ENCODE measurements around the gene BMP7.

Gene BMP7

DNA sequence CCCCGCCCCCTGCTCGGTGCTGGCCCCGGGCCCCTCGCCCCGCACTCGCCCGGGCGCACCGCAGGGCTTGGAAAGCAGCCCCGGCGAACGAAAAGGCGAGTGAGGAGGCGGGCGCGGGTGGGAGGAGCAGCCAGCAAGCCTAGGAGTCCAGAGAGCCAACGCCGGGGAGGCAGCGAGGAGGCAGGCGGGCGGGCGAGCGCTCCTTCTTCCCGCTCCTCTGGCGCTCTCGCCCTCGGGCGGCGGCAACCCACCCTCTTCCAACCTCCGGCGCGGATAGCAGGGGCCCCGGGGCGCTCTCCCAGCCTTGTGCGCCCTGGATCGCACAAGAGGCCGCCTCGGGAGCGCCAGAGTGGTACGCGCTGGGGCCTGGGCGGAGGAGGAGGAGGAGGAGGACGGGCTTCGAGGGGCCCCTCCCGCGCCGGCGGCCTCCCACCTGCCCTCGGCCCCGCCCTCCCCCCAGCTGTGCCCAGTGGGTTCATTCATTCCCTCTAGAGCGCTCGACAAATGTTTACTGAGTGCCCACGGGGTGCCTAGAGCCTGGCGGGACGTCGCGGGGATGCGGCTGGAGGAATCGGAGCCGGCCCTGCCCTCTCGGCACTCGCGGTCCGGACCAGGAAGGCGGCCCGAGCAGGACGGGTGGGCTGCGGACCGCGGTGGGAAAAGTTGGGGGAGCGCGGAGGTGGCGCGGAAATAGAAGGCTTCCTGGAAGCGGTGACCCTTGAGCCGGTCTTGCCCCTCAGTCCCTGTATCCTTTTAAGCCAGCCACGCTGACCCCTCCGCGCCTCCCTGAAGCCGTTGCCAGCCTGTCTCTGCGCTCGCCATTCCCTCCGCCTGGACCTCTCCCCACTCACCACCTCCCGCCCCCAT, at the start of gene BMP7:
BMP7 (minus strand) TSS at position 351 of the 867 bp plus-strand sequence. CDS start 519 bp downstream, outside the sequence.
- no peak for DNase-seq (ENCODE audit: low spot score)

DNA sequence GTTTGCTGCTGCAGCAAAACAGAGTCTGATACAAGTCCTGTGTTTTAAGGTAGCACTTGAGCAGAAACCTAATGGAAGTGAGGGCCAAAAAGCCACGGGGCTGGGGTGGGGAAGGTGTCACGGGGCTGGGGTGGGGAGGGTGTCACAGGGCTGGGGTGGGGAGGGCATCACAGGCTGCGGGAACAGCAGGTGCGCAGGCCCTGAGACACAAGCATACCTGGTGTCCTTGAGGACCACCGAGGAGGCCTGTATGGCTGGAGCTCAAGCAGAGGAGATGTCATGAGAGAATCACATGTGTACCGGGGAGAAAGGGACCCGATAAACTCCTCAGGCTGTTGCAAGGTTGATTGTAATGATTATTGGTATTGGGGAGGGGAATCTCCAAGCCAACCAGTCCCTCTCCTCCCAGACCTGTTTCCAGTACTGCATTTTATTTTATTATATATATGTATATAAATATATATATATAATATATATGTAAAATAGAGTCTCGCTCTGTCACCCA, 49.6 kb upstream of the BMP7 start:
- DNase-seq (ENCODE audit: low spot score) = no peak

DNA sequence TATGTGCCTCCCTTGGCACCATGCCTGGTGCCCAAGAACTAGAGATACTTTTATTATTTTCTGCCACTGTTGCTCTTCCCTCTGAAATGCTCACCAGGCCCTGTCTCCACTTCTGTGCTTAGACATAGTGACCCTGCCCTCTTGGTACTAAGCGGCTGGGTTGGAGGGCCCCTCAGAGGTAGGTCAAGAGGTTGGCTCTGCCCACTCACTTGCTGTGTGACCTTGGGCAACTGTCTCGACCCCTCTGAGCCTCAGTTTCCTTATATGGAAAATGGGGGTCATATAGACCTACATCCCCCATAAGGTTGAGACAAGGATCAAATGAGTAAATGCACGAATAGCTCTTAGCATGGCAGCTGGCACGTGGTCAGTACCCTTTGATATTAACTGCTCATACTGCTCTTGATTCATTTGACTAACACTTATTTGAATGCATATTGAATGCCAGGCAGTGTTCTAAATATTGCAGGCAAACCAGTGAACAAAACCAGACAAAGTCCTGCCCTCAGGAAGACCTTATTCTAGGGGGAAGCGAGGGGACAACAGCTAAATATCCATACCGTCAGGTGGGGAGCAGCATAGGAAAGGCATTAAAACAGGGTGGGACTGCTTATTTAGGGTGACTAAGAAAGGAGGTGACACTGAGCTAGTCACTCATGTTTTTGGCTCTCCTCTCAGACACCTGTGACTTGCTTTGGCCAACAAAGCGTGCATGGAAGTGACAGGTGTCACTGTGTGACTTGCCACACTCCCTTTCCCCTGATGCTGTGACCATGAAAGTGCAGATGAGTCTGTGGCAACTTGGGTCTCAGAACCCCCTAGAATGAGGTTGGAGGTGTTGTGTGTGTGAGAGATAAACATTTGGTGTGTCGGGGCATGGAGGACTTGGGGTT, 48.9 kb upstream of the BMP7 start:
- no peak for DNase-seq (ENCODE audit: low spot score)

- no peak for DNase-seq (ENCODE audit: low spot score)
Measured at GRCh38 chr20:57313951-57314350, 47.5 kb upstream of the BMP7 start.

DNA sequence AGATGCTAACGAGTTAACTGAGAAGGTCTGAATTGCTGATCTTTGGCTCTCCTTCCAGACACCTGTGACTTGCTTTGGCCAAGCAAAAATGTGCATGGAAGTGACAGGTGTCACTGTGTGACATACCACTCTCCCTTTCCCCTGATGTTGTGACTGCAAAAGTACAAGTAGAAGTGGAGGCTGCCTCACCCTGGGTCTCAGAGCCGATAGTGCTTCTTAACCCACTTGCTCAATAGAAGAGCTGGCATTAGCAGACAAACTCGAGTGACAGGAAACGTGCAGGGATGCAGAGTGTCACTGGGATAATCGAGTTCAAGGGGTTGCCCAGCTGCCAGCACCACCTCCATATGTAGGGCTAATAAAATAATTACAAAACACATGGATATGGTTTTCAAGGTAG, 46.8 kb upstream of the BMP7 start:
- DNase-seq (ENCODE audit: low spot score) = no peak

GRCh38 chr20:57312138-57312537, 45.7 kb upstream of the BMP7 start:
- DNase-seq (ENCODE audit: low spot score) = no peak

DNA sequence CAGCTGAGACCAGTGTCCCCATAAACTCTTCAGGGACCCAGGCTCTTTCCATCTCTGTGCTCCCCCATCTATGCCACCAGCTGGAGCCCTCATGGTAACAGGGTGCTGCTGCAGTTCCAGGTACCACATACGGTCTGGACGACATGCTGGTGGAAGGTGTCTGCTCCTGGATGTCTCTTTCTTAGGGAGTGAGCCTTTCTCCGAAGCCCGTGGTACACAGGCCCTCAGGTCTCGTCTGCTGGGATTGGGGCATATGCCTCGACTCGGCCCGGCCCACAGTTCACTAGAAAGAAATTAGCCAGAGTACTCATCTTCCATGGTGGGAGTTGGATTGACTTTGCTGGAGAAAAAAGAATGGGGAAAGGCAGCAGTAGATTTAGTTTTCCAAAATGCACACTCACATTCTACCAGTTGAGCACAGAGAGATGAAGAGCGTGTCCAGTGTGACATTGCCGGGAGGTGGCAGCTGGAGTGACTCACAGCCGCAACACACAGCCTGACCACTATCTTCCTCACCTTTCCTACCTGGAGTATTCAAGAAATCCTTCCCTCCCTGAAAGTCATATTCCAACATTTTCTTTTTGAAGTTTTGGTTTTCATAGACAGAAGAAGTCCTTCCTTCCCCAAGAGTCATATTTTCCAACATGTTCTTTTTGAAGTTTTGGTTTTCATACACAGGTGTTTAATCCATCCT, 44.5 kb upstream of the BMP7 start:
- DNase-seq (ENCODE audit: low spot score) = no peak

- no peak for DNase-seq (ENCODE audit: low spot score)
Measured at GRCh38 chr20:57309544-57310115, 43.2 kb upstream of the BMP7 start.

GRCh38 chr20:57308451-57309271, 42.2 kb upstream of the BMP7 start:
- DNase-seq (ENCODE audit: low spot score) = no peak

DNA sequence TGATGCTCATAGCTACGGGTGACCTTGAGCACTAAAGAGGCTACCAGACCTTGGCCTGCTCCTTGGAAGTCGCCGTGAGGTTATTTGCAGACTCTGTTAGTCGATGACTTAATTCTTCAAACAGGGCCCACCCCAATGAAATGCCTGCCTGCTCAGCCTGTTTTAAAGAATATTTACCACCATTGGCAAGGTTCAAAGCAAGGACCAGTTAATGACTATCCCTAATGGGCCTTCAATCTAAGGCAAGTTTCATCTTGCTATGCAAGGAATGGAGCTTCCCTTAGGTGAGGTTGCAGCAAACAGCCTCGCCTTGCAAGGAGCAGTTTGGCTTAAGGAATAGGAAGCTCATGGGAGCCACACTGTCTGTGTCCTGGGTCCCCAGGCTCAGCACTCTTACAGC, 40.3 kb upstream of the BMP7 start:
- no peak for DNase-seq (ENCODE audit: low spot score)

GRCh38 chr20:57301026-57301425, 34.6 kb upstream of the BMP7 start:
- DNase-seq (ENCODE audit: low spot score) = no peak

DNA sequence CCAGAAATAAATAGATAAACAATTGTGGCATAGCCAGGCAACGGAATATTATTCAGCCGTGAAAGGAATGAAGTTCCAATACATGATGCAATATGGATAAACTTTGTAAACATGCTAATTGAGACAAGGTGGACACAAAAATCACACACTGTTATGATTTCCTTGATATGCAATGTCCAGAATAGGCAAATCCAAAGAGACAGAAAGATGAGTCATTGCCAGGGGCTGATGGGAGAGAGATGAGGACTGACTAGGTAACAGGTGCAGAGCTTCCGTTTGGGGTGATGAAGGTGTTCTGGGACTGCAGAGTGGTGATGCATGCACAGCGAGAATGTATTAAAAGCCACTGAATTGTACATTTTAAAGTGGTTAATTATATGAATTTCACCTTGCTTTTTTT, 32.0 kb upstream of the BMP7 start:
- no peak for DNase-seq (ENCODE audit: low spot score)

DNA sequence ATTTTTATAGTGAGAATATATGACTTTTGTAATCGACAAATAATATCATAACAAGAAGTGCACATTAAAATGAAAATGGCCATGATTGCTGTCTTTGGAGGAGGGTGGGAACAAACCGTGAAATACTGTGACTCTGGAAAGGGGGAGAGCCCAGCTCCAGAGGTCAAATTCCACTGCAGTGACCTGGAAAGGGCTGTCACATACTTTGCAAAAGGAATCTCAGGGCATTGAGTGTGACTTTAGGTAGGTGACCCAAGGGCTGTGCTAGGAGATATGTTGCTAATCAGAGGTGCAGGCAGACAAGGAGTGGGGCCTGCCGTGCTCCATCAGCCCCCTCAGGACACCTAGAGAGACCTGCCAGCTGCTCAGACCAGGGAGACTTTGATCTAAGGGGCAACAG, 28.1 kb upstream of the BMP7 start:
- DNase-seq (ENCODE audit: low spot score) = no peak

DNA sequence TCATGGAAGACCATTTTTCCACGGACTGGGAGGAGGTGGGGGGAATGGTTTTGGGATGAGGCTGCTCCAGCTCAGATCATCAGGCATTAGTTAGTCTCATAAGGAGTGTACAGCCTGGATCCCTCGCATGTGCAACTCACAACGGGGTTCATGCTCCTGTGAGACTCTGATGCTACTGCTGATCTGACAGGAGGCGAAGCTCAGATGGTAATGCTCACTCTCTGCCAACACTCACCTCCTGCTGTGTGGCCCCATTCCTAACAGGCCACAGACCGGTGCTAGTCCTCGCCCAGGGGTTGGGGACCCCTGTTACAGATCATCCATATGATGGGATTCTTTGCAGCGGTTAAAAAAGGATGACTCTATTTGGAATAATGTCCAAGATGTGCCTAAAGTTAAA, 27.6 kb upstream of the BMP7 start:
- DNase-seq (ENCODE audit: low spot score) = no peak

- DNase-seq (ENCODE audit: low spot score) = no peak
Measured at GRCh38 chr20:57292611-57293010, 26.2 kb upstream of the BMP7 start.

DNA sequence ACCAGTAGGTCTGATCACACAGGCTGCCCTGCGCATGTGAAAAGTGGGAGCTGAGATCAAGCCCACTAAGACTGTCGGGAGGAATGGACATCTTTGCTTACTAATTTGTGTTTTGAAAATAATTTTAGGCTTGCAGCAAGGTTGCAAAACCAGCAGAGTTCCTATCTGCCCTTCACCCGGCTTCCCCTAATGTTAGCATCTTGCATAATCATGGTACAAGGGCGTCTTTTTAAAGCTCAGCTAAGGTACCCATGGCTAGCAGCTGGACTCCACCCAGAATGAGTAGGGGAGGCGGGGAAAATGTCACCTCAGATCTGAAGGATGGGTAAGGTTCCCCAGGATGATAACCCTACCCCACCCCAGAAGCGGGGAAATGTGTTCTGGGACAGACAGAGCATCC, 25.3 kb upstream of the BMP7 start:
- no peak for DNase-seq (ENCODE audit: low spot score)

GRCh38 chr20:57291003-57291402, 24.6 kb upstream of the BMP7 start:
- DNase-seq (ENCODE audit: low spot score) = no peak

GRCh38 chr20:57290178-57290484, 23.7 kb upstream of the BMP7 start:
- no peak for DNase-seq (ENCODE audit: low spot score)

DNA sequence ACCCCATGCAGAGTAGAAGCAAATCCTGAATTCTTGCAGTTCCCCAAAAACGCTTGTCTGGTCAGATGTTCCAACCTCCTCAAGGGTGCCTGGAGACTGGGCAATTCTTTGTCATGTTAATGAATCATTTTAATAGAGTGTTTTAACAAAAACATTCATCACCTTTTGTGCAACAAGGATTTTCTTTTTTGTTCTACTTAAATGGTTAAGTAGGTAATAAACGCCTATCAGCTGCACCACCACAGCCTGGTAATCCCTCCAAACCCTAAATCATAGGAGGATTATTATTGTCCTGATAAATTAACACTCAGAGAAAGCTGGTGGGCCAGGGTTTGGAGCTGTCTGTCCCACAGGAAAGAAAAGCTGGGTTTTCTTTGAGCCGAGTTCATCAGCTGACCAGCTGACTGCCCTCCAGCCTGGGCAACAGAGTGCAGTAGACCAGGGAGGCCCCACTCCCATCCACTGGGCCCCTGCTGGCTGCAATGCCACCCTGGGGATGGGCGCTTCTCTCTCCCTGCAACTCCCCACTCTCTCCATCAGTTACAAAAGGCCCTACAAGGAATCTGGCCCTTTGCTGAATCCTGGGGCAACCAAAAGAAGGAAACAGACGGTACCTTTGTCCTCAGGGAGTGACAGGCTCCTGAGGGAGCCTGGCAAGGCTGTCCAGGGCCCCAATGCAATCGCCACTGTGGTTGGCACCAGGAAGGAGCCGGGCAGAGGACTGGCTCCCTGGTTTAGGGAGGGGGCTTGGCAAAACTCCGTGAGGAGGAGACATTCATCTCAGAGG, 23.1 kb upstream of the BMP7 start:
- no peak for DNase-seq (ENCODE audit: low spot score)

GRCh38 chr20:57288651-57289277, 22.3 kb upstream of the BMP7 start:
- DNase-seq (ENCODE audit: low spot score) = no peak
